CD4-positive, alpha-beta T cell (primary cell): ENCODE measurements around the gene BIRC6. TPM values are rescaled to one million over a fixed set of nuclear protein-coding genes. Genes with fewer than 3 reads are reported as not detected.

Experiments
- ATAC-seq: fragments of 200-7000 bp; cut with Tn5 transposase; one replicate; pipeline ENCODE4 v1.10.0; 2022; ENCODE audit warnings: mild to moderate bottlenecking; ENCODE audit not compliant: poor library complexity
- CTCF ChIA-PET: fragments of 350-600 bp; sonication (Branson Sonifier 250); formaldehyde crosslinking; loops from one replicate; lab custom pipeline; 2021; ENCODE audit warnings: antibody characterized with exemption, inconsistent platforms; lab: Charles Lee
- POLR2A ChIA-PET: fragments of 350-600 bp; sonication (Branson Sonifier 250); formaldehyde crosslinking; loops from one replicate; lab custom pipeline; 2021; ENCODE audit warnings: antibody characterized with exemption, inconsistent platforms; lab: Charles Lee
- DNase-seq, 14 experiments: peaks; one replicate each; pipeline ENCODE4 v3.0.0-alpha.2; 2013 to 2020; ENCODE audit warnings: mixed read lengths in 2 of 14
- H3K27ac ChIP-seq, 2 donors: one replicate each; pipeline versions ENCODE4 v1.5.1 to v1.7.0; 2013; ENCODE audit warnings: low read length in 2 of 2, low read depth in 1 of 2, mild to moderate bottlenecking in 1 of 2
- H3K27me3 ChIP-seq, 2 experiments: 1 replicate in 1 of 2; 2 replicates in 1 of 2; pipeline versions ENCODE4 v1.6.1 to v1.7.0; 2013; ENCODE audit warnings: low read length in 2 of 2, control low read depth in 1 of 2, mild to moderate bottlenecking in 1 of 2, moderate library complexity in 1 of 2; ENCODE audit not compliant: insufficient read depth in 2 of 2, control insufficient read depth in 1 of 2
- H3K36me3 ChIP-seq: one replicate; pipeline ENCODE4 v1.6.1; 2013; ENCODE audit warnings: low read length, control low read depth; ENCODE audit not compliant: insufficient read depth
- H3K4me1 ChIP-seq: one replicate; pipeline ENCODE4 v1.6.1; 2013; ENCODE audit warnings: low read length, control low read depth; ENCODE audit not compliant: insufficient read depth
- H3K4me3 ChIP-seq: one replicate; pipeline ENCODE4 v1.5.1; 2013; ENCODE audit warnings: mild to moderate bottlenecking, low read length, moderate library complexity
- H3K9me3 ChIP-seq, 2 experiments: 1 replicate in 1 of 2; 2 replicates in 1 of 2; pipeline versions ENCODE4 v1.6.1 to v1.7.0; 2013; ENCODE audit warnings: low read length in 2 of 2, mild to moderate bottlenecking in 2 of 2, control low read depth in 1 of 2, moderate library complexity in 1 of 2; ENCODE audit not compliant: control insufficient read depth in 1 of 2, insufficient read depth in 1 of 2
- H3K27ac Mint-ChIP-seq: one replicate; pipeline ENCODE4 v1.8.0; 2020; ENCODE audit warnings: mixed read lengths
- H3K27me3 Mint-ChIP-seq: one replicate; pipeline ENCODE4 v1.8.0; 2021; ENCODE audit warnings: mixed read lengths
- H3K36me3 Mint-ChIP-seq: one replicate; pipeline ENCODE4 v1.8.0; 2021; ENCODE audit warnings: low read depth, mixed read lengths
- H3K4me1 Mint-ChIP-seq: one replicate; pipeline ENCODE4 v1.8.0; 2021; ENCODE audit warnings: low read depth, mixed read lengths
- H3K4me3 Mint-ChIP-seq: one replicate; pipeline ENCODE4 v1.8.0; 2020; ENCODE audit warnings: mild to moderate bottlenecking, mixed read lengths
- H3K9me3 Mint-ChIP-seq: one replicate; pipeline ENCODE4 v1.8.0; 2020; ENCODE audit warnings: mixed read lengths
- intact Hi-C, 2 experiments: fragments of 100-400 bp; cut with DNase I in 1 of 2; cut with micrococcal nuclease in 1 of 2; formaldehyde crosslinking; loops; one replicate each; pipeline versions ENCODE4 v1.15.1 to v1.9.0; 2023 to 2025; cut with DNase I, micrococcal nuclease
- total RNA-seq, 174 experiments: library from RNA in 2 of 174; stranded (reverse) in 2 of 174; gene quantifications; one replicate each; pipeline ENCODE4 v1.2.3 and lab custom pipeline; 2021 to 2026
- TF ChIP-seq, protein P1 (sequence below): fragments of 200-600 bp; IDR thresholded peaks from one replicate; pipeline ENCODE4 v1.8.0; 2022; ENCODE audit warnings: antibody characterized with exemption, mild to moderate bottlenecking

Gene BIRC6
- total RNA-seq, 2 experiments from 2014 or later: 110 to 113 TPM

- POLR2A ChIA-PET: no interaction called here
- H3K9me3 Mint-ChIP-seq: no peaks in the 10 kb centered on the region
- peaks cover 76% of the 10 kb centered on the region for H3K36me3 Mint-ChIP-seq
- DNase-seq (no peak), ATAC-seq (no peak)
- H3K4me1 ChIP-seq: no peaks in the 10 kb centered on the region
- H3K9me3 ChIP-seq: no peaks in the 10 kb centered on the region
- no peak overlapping the region for H3K4me3 Mint-ChIP-seq
- H3K27ac ChIP-seq: no peak overlapping the region
- H3K4me1 Mint-ChIP-seq: no peaks in the 10 kb centered on the region
- intact Hi-C loops: no loop called here
- H3K27me3 ChIP-seq: no peaks in the 10 kb centered on the region
- no peaks in the 10 kb centered on the region for H3K27me3 Mint-ChIP-seq
- no peak overlapping the region for H3K4me3 ChIP-seq
- CTCF ChIA-PET: no interaction called here
- no peak overlapping the region for H3K27ac Mint-ChIP-seq
- H3K36me3 ChIP-seq: peaks cover 54% of the 10 kb centered on the region
- TF ChIP-seq, protein P1, sequence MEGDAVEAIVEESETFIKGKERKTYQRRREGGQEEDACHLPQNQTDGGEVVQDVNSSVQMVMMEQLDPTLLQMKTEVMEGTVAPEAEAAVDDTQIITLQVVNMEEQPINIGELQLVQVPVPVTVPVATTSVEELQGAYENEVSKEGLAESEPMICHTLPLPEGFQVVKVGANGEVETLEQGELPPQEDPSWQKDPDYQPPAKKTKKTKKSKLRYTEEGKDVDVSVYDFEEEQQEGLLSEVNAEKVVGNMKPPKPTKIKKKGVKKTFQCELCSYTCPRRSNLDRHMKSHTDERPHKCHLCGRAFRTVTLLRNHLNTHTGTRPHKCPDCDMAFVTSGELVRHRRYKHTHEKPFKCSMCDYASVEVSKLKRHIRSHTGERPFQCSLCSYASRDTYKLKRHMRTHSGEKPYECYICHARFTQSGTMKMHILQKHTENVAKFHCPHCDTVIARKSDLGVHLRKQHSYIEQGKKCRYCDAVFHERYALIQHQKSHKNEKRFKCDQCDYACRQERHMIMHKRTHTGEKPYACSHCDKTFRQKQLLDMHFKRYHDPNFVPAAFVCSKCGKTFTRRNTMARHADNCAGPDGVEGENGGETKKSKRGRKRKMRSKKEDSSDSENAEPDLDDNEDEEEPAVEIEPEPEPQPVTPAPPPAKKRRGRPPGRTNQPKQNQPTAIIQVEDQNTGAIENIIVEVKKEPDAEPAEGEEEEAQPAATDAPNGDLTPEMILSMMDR: no peak
Observed at GRCh38 chr2:32464431-32464830, 107.6 kb downstream of the BIRC6 start.

- Mint-ChIP-seq H3K27ac (no peak overlapping the region), H3K36me3 (peaks cover 88% of the 10 kb centered on the region), H3K4me1 (no peaks in the 10 kb centered on the region), H3K9me3 (no peaks in the 10 kb centered on the region), H3K27me3 (no peaks in the 10 kb centered on the region), H3K4me3 (no peak overlapping the region)
- intact Hi-C loops: no loop called here
- DNase-seq (no peak), ATAC-seq (no peak)
- H3K27ac ChIP-seq: no peak overlapping the region
- H3K27me3 ChIP-seq: no peaks in the 10 kb centered on the region
- H3K9me3 ChIP-seq: no peaks in the 10 kb centered on the region
- ChIA-PET POLR2A (no interaction called here), CTCF (no interaction called here)
- no peaks in the 10 kb centered on the region for H3K4me1 ChIP-seq
- H3K4me3 ChIP-seq: no peak overlapping the region
- TF ChIP-seq, protein P1: no peak
- H3K36me3 ChIP-seq: peaks cover 71% of the 10 kb centered on the region
Observed at GRCh38 chr2:32472605-32473004, 115.8 kb downstream of the BIRC6 start.

DNA sequence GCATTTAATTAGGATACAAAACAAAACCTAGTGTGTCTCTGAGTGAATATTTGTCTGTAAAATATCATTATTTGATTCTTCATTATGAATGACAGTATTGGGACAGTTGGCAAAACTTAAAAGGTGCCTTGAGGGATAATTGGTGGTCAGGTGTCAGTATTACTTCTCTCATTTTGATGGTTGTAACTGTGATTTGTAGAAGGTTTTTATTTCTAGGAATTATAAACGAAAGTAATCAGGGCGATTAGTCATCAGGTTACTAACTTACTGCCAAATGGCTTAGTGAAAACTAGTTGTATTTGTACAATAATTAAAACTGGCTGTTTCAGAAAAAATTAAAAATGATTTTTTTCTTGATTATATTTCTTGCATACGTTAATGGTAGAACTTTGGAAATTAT, 117.6 kb downstream of the BIRC6 start:
- no peaks in the 10 kb centered on the region for H3K27me3 ChIP-seq
- no peak overlapping the region for H3K27ac Mint-ChIP-seq
- no peak overlapping the region for H3K4me3 ChIP-seq
- ATAC-seq (no peak), DNase-seq (no peak)
- ChIA-PET POLR2A (no interaction called here), CTCF (interaction anchor here (1.0 kb wide), 1 partner anchor 25 kb away, joined by 3 read pairs; no protein-coding TSS in a partner anchor)
- TF ChIP-seq, protein P1: no peak
- no peaks in the 10 kb centered on the region for H3K4me1 ChIP-seq
- H3K4me1 Mint-ChIP-seq: no peaks in the 10 kb centered on the region
- H3K36me3 Mint-ChIP-seq: peaks cover 87% of the 10 kb centered on the region
- peaks cover 71% of the 10 kb centered on the region for H3K36me3 ChIP-seq
- no peaks in the 10 kb centered on the region for H3K9me3 Mint-ChIP-seq
- H3K27ac ChIP-seq: no peak overlapping the region
- H3K9me3 ChIP-seq: no peaks in the 10 kb centered on the region
- no peak overlapping the region for H3K4me3 Mint-ChIP-seq
- no peaks in the 10 kb centered on the region for H3K27me3 Mint-ChIP-seq
- intact Hi-C loops: no loop called here
